ENCODE results near the gene RERG. TPM values are rescaled to one million over a fixed set of nuclear protein-coding genes. Genes with fewer than 3 reads are reported as not detected.

Gene RERG
- total and polyA plus RNA-seq, 4 donors, result 1.0 to 1.4 (median 1.1) TPM

DNA sequence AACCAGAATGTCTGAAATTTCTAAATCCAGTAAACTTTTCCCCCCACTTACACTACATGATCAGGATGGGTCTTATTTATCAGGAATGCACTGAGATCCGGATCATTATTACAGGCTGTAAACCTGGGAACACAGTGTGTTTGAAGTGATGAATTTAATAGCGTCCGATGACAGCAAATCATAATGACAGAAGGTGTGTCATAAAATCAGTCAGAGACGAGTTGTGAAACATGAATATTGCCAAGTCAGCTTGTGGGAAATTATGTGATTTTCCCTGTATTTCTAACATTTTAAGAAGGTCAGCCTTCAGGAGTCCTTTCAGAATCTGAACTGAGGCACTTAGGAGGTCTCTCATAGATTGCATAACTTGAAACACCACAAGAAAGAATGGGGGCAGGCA lies 36.7 kb downstream of the RERG start:
- Histone ChIP-seq H3K4me3 (ENCODE audit: low read depth in 1 of 3, low read length in 3 of 3) (no peak overlapping the region), H3K9me3 (ENCODE audit: control insufficient read depth in 4 of 4, low read length in 3 of 4) (no peaks in the 10 kb centered on the region), H3K9ac (ENCODE audit: low read depth in 1 of 2, low read length in 2 of 2) (no peak overlapping the region), H3K27ac (ENCODE audit: low read depth in 1 of 2, low read length in 2 of 2) (no peak overlapping the region), H3K27me3 (ENCODE audit: control insufficient read depth in 4 of 4, insufficient read depth in 4 of 4, low read length in 3 of 4) (peaks cover 0 to 4% (median 0%) of the 10 kb centered on the region in 4 donors), H3K4me1 (ENCODE audit: control insufficient read depth in 4 of 4, insufficient read depth in 4 of 4, low read length in 3 of 4) (no peaks in the 10 kb centered on the region), H3K36me3 (ENCODE audit: control insufficient read depth in 4 of 4, insufficient read depth in 3 of 4, low read depth in 1 of 4, low read length in 3 of 4) (no peaks in the 10 kb centered on the region)
- 79% methylated on average over 4 of the region's 4 CpGs for WGBS
- no peak for TF ChIP-seq RAD21 (IDR thresholded peaks at IDR 0.05)
- TF ChIP-seq, protein P1, sequence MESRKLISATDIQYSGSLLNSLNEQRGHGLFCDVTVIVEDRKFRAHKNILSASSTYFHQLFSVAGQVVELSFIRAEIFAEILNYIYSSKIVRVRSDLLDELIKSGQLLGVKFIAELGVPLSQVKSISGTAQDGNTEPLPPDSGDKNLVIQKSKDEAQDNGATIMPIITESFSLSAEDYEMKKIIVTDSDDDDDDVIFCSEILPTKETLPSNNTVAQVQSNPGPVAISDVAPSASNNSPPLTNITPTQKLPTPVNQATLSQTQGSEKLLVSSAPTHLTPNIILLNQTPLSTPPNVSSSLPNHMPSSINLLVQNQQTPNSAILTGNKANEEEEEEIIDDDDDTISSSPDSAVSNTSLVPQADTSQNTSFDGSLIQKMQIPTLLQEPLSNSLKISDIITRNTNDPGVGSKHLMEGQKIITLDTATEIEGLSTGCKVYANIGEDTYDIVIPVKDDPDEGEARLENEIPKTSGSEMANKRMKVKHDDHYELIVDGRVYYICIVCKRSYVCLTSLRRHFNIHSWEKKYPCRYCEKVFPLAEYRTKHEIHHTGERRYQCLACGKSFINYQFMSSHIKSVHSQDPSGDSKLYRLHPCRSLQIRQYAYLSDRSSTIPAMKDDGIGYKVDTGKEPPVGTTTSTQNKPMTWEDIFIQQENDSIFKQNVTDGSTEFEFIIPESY (IDR thresholded peaks at IDR 0.05), result no peak
- TF ChIP-seq, protein P2, sequence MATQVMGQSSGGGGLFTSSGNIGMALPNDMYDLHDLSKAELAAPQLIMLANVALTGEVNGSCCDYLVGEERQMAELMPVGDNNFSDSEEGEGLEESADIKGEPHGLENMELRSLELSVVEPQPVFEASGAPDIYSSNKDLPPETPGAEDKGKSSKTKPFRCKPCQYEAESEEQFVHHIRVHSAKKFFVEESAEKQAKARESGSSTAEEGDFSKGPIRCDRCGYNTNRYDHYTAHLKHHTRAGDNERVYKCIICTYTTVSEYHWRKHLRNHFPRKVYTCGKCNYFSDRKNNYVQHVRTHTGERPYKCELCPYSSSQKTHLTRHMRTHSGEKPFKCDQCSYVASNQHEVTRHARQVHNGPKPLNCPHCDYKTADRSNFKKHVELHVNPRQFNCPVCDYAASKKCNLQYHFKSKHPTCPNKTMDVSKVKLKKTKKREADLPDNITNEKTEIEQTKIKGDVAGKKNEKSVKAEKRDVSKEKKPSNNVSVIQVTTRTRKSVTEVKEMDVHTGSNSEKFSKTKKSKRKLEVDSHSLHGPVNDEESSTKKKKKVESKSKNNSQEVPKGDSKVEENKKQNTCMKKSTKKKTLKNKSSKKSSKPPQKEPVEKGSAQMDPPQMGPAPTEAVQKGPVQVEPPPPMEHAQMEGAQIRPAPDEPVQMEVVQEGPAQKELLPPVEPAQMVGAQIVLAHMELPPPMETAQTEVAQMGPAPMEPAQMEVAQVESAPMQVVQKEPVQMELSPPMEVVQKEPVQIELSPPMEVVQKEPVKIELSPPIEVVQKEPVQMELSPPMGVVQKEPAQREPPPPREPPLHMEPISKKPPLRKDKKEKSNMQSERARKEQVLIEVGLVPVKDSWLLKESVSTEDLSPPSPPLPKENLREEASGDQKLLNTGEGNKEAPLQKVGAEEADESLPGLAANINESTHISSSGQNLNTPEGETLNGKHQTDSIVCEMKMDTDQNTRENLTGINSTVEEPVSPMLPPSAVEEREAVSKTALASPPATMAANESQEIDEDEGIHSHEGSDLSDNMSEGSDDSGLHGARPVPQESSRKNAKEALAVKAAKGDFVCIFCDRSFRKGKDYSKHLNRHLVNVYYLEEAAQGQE (IDR thresholded peaks at IDR 0.05), result no peak
- DNase-seq (ENCODE audit: low spot score), result no peak

DNA sequence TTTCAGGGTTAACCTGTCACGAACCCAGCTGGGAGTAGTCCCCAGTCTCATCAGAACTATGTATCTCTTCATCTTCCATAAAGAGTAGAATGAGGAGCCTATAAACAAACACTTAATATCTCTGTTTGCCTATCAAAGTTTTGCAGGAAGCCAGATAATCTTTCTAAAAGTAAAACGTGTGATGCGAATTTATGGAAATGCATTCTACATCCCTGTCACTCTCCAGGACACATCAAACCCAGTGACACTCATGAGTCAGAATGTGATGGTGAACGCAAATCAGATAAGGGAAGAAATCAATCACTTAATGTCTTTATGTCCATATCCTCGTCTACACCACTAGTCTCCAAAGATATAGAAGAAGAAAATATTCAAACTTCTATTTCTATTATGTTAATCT lies 37.4 kb downstream of the RERG start:
- Histone ChIP-seq H3K27ac (ENCODE audit: low read depth in 1 of 2, low read length in 2 of 2) (no peak overlapping the region), H3K9ac (ENCODE audit: low read depth in 1 of 2, low read length in 2 of 2) (no peak overlapping the region), H3K4me3 (ENCODE audit: low read depth in 1 of 3, low read length in 3 of 3) (no peak overlapping the region), H3K9me3 (ENCODE audit: control insufficient read depth in 4 of 4, low read length in 3 of 4) (no peaks in the 10 kb centered on the region), H3K36me3 (ENCODE audit: control insufficient read depth in 4 of 4, insufficient read depth in 3 of 4, low read depth in 1 of 4, low read length in 3 of 4) (no peaks in the 10 kb centered on the region), H3K4me1 (ENCODE audit: control insufficient read depth in 4 of 4, insufficient read depth in 4 of 4, low read length in 3 of 4) (no peaks in the 10 kb centered on the region), H3K27me3 (ENCODE audit: control insufficient read depth in 4 of 4, insufficient read depth in 4 of 4, low read length in 3 of 4) (peaks cover 0 to 4% (median 0%) of the 10 kb centered on the region in 4 donors)
- WGBS, result 52% methylated on average over 5 of the region's 5 CpGs
- no peak for DNase-seq (ENCODE audit: low spot score)
- TF ChIP-seq EGR1 (IDR thresholded peaks at IDR 0.05; ENCODE audit: low read depth in 2 of 2) (no peak), JUND (IDR thresholded peaks at IDR 0.05) (no peak), RXRA (IDR thresholded peaks at IDR 0.05) (no peak), HNF4G (IDR thresholded peaks at IDR 0.05) (no peak), SP1 (IDR thresholded peaks at IDR 0.05) (no peak), FOXA1 (IDR thresholded peaks at IDR 0.05) (no peak)
- TF ChIP-seq, protein P3, sequence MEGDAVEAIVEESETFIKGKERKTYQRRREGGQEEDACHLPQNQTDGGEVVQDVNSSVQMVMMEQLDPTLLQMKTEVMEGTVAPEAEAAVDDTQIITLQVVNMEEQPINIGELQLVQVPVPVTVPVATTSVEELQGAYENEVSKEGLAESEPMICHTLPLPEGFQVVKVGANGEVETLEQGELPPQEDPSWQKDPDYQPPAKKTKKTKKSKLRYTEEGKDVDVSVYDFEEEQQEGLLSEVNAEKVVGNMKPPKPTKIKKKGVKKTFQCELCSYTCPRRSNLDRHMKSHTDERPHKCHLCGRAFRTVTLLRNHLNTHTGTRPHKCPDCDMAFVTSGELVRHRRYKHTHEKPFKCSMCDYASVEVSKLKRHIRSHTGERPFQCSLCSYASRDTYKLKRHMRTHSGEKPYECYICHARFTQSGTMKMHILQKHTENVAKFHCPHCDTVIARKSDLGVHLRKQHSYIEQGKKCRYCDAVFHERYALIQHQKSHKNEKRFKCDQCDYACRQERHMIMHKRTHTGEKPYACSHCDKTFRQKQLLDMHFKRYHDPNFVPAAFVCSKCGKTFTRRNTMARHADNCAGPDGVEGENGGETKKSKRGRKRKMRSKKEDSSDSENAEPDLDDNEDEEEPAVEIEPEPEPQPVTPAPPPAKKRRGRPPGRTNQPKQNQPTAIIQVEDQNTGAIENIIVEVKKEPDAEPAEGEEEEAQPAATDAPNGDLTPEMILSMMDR (IDR thresholded peaks at IDR 0.05; ENCODE audit: low read depth, low read length, missing input control), result no peak
